ENCODE measurements around the gene C10orf90.

GRCh38 chr10:126536656-126537055 lies 133.8 kb downstream of the C10orf90 start:
- TF ChIP-seq CTCF (IDR thresholded peaks at IDR 0.05) (no peak), POLR2A (IDR thresholded peaks at IDR 0.05) (no peak)

All from esophagus squamous epithelium (tissue), 4 donors.